Heart left ventricle (tissue), 16 donors: ENCODE results near the gene CD226. TPM values are rescaled to one million over a fixed set of nuclear protein-coding genes. Genes with fewer than 3 reads are reported as not detected.
A peak's percentile ranks its signal among the peaks of the same experiment; 100 is the strongest.
"Not testable (repeated sequence)": the region's sequence is repeated elsewhere in the genome, so short reads cannot be mapped to it uniquely, and the experiment has no call there.

ENCODE experiments used
- ATAC-seq, 4 donors: fragments of 200-7000 bp; cut with Tn5 transposase; one replicate each; pipeline ENCODE4 v1.9.1; 2020 to 2022; ENCODE audit warnings: moderate library complexity in 4 of 4, mild to moderate bottlenecking in 3 of 4, moderate number of reproducible peaks in 1 of 4
- DNase-seq, 5 donors: peaks; one replicate each; pipeline ENCODE4 v3.0.0-alpha.2; 2020
- H3K27ac ChIP-seq, 12 donors: fragments of 200-600 bp; sonication (generic) in 4 of 12; one replicate each; pipeline versions ENCODE4 v1.5.0 to v1.8.0; 2016 to 2022; ENCODE audit warnings: mild to moderate bottlenecking in 2 of 12
- H3K27me3 ChIP-seq, 9 donors: fragments of 200-600 bp; sonication (generic) in 2 of 9; one replicate each; pipeline versions ENCODE4 v1.5.1 to v1.8.0; 2016 to 2022; ENCODE audit warnings: mild to moderate bottlenecking in 3 of 9
- H3K36me3 ChIP-seq, 9 donors: fragments of 200-600 bp; sonication (generic) in 2 of 9; one replicate each; pipeline versions ENCODE4 v1.5.0 to v1.8.0; 2018 to 2022; ENCODE audit warnings: mild to moderate bottlenecking in 2 of 9
- H3K4me1 ChIP-seq, 12 donors: fragments of 200-600 bp; sonication (generic) in 4 of 12; one replicate each; pipeline versions ENCODE4 v1.5.0 to v1.8.0; 2016 to 2022; ENCODE audit warnings: mild to moderate bottlenecking in 3 of 12
- H3K4me3 ChIP-seq, 12 donors: fragments of 200-600 bp; sonication (generic) in 4 of 12; one replicate each; pipeline versions ENCODE4 v1.5.0 to v1.8.0; 2017 to 2022; ENCODE audit warnings: mild to moderate bottlenecking in 9 of 12, moderate library complexity in 4 of 12
- H3K9me3 ChIP-seq, 12 donors: fragments of 200-600 bp; sonication (generic) in 4 of 12; one replicate each; pipeline versions ENCODE4 v1.5.0 to v1.8.0; 2016 to 2022; ENCODE audit warnings: mild to moderate bottlenecking in 1 of 12
- CTCF ChIP-seq, 12 donors: fragments of 200-600 bp; sonication (generic) in 4 of 12; IDR thresholded peaks; one replicate each; pipeline versions ENCODE4 v1.5.0 to v1.8.0; 2018 to 2022; ENCODE audit warnings: antibody characterized with exemption in 12 of 12, mild to moderate bottlenecking in 5 of 12
- POLR2A ChIP-seq, 2 donors: fragments of 450-650 bp; IDR thresholded peaks; one replicate each; pipeline ENCODE4 v1.6.1; 2017; ENCODE audit warnings: antibody characterized with exemption in 2 of 2, mild to moderate bottlenecking in 2 of 2, moderate library complexity in 2 of 2
- WGBS, 4 donors: extraction: QIAGEN DNeasy Blood & Tissue Kit in 2 of 4; methylation state at CpG; one replicate each; pipeline versions ENCODE4 v1.1.5 to v1.1.7; 2013 to 2018; 5-methylcytosine and 5-hydroxymethylcytosine counted together
- intact Hi-C, 10 donors: fragments of 100-400 bp; cut with DNase I; formaldehyde crosslinking; loops; one replicate each; pipeline versions ENCODE4 v1.11.1 to v1.14.2; 2022
- polyA plus RNA-seq, 2 donors: library from polyadenylated mRNA; stranded (reverse); fragments of 200-250 nt; gene quantifications; one replicate each; pipeline ENCODE4 v1.2.3, GENCODE V29; 2013
- total RNA-seq, 9 donors: library from RNA; depleted of rRNA in 2 of 9; stranded (reverse); fragments of >200 nt in 2 of 9; fragmentation: NEBNext Ultra II Directional in 3 of 9; extraction: Animal tissue kit (Norgen Biotek cat#: 25700) in 3 of 9; gene quantifications; one replicate each; pipeline versions ENCODE4 v1.1.0 to v1.2.4, GENCODE V29; 2016 to 2023
- donor health status: ischemic (EF 13 %, LVEDD 7.1; RV severe dilation, severe dysfunction).
- donor health status: healthy with polysubstance abuse.
- donor health status: DM: no; HTN: yes; CAD: no.
- donor health status: DM: no; HTN: no; CAD: no.
- donor health status: ischemic (EF 25% LVEDD 6.9; RV normal size, moderate dysfunction).
- donor health status: ischemic (EF 25% LVEDD 5.7; RV mildly dilated, moderate dysfunction).
- donor health status: healthy.
- donor health status: DM: yes; HTN: yes; CAD: no.
- donor health status: ischemic (EF 35%, LVEDD 5.7; RV mildly dilated, moderate dysfunction).
- donor health status: nonischemic (EF 11% LVEDD 7.7; RV severe dilation, severe dysfunction).
- donor health status: DM: yes; HTN: yes; CAD: no.
- donor health status: PGD.
- donor health status: ischemic (EF 29% LVEDD 5.4; RV normal size, mild dysfunction).
- donor health status: nonischemic (EF 23%, LVEDD 6.1; RV moderate dilation, normal function).

The CD226 gene
- total and polyA plus RNA-seq, 11 donors = 0.15 to 4.1 (median 1.1) TPM

- no peak for TF ChIP-seq CTCF (IDR thresholded peaks at IDR 0.05)
- TF ChIP-seq POLR2A (IDR thresholded peaks at IDR 0.05) = no peak
- Histone ChIP-seq H3K36me3 (no peaks in the 10 kb centered on the region), H3K27ac (no peak overlapping the region), H3K27me3 (no peaks in the 10 kb centered on the region), H3K4me3 (no peak overlapping the region), H3K4me1 (no peaks in the 10 kb centered on the region), H3K9me3 (no peaks in the 10 kb centered on the region)
- ATAC-seq (no peak), DNase-seq (no peak)
- WGBS, 4 donors = 93 to 95% (median 94%) methylated on average over 7 of the region's 7 CpGs
- intact Hi-C loops = no loop called here
These were observed 40.9 kb downstream of the CD226 start for GRCh38 chr18:69906765-69907164.

GRCh38 chr18:69900941-69901340 lies 46.7 kb downstream of the CD226 start:
- WGBS, 4 donors = 90 to 96% (median 92%) methylated on average over 2 of the region's 2 CpGs
- no peak for DNase-seq
- no peak overlapping the region for H3K27ac ChIP-seq
- H3K27me3 ChIP-seq = no peaks in the 10 kb centered on the region
- no peak for ATAC-seq
- no peaks in the 10 kb centered on the region for H3K9me3 ChIP-seq
- no peaks in the 10 kb centered on the region for H3K4me1 ChIP-seq
- intact Hi-C loops = no loop called here
- TF ChIP-seq POLR2A (IDR thresholded peaks at IDR 0.05) = no peak
- peak in 2 of 12 donors; percentile 13 to 20 for TF ChIP-seq CTCF (IDR thresholded peaks at IDR 0.05)
- no peak overlapping the region for H3K4me3 ChIP-seq
- no peaks in the 10 kb centered on the region for H3K36me3 ChIP-seq

DNA sequence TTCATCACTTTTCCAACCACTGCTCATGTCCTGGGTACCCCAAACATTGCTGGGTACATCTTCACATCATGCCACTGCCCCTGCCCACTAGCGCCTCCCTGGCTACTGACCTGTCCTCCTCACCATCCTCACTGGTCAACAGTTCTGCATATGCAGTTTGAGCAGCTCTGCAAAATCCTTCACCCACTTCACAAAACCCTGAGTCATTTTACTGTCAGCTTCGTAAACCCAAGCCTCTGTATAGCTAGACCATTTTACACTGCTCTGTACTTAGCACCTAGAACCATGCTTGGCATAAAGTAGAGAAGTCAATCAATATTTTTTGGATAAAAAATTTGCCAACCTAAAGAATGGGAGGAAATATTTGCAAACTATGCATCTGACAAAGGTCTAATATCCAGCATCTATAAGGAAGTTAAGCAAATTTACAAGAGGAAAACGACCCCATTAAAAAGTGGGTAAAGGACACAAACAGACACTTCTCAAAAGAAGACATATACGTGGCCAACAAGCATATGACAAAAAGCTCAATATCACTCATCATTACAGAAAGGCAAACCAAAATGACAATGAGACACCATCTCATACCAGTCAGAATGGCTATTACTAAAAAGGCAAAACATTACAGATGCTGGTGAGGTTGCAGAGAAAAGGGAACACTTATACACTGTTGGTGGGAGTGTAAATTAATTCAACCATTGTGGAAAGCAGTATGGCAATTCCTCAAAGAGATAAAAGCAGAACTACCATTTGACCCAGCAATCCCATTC lies 48.3 kb downstream of the CD226 start:
- H3K27ac ChIP-seq, intact Hi-C loops, H3K36me3 ChIP-seq, ATAC-seq, DNase-seq, H3K27me3 ChIP-seq, H3K4me3 ChIP-seq, H3K9me3 ChIP-seq, H3K4me1 ChIP-seq: not testable (repeated sequence)
- WGBS, 4 donors = 90 to 96% (median 93%) methylated on average over 4 of the region's 4 CpGs

GRCh38 chr18:69898241-69898861 lies 49.3 kb downstream of the CD226 start:
- 69 to 81% (median 75%) methylated on average over 11 of the region's 11 CpGs for WGBS, 4 donors
- intact Hi-C loops = no loop called here

More at GRCh38 chr18:69898241-69898861, 49.3 kb downstream of the CD226 start:
- Histone ChIP-seq H3K27ac (peak overlapping the region in 1 of 12 donors; percentile 34), H3K27me3 (no peaks in the 10 kb centered on the region), H3K9me3 (no peaks in the 10 kb centered on the region), H3K36me3 (no peaks in the 10 kb centered on the region), H3K4me1 (no peaks in the 10 kb centered on the region), H3K4me3 (peak overlapping the region in 1 of 12 donors; percentile 12)
- DNase-seq = no peak
- no peak for TF ChIP-seq CTCF (IDR thresholded peaks at IDR 0.05)
- no peak for TF ChIP-seq POLR2A (IDR thresholded peaks at IDR 0.05)
- no peak for ATAC-seq
